Panc1 (cell line): ENCODE measurements around the gene CPLX1. TPM values are rescaled to one million over a fixed set of nuclear protein-coding genes. Genes with fewer than 3 reads are reported as not detected.

Experiments
- ATAC-seq: fragments of 200-7000 bp; cut with Tn5 transposase; 2 replicates; pipeline ENCODE4 v1.9.1; 2020; ENCODE audit warnings: mild to moderate bottlenecking, moderate library complexity
- BruUV-seq: library from RNA; stranded (reverse); fragments of 400-500 nt; replicated peaks from 2 replicates; lab custom pipeline; 2021; lab: Mats Ljungman, UMichigan
- CTCF ChIA-PET: fragments of 300-600 bp; sonication (Branson Sonifier 250); formaldehyde crosslinking; loops from one replicate; lab custom pipeline; 2022; ENCODE audit warnings: antibody characterized with exemption; lab: Charles Lee
- POLR2A ChIA-PET: fragments of 300-600 bp; sonication (Branson Sonifier 250); formaldehyde crosslinking; loops from one replicate; lab custom pipeline; 2022; ENCODE audit warnings: antibody characterized with exemption; lab: Charles Lee
- DNase-seq: peaks from one replicate; pipeline ENCODE4 v3.0.0-alpha.2; 2010; ENCODE audit warnings: low read depth, low spot score
- H3K27ac ChIP-seq: 2 replicates; pipeline ENCODE4 v1.5.1; 2011; ENCODE audit warnings: mild to moderate bottlenecking, low read length, inconsistent platforms
- H3K27me3 ChIP-seq: fragments of 200-500 bp; sonication (Bioruptor generic); 2 replicates; pipeline ENCODE4 v1.6.0; 2014; ENCODE audit warnings: low read length, inconsistent platforms; ENCODE audit not compliant: control insufficient read depth, insufficient read depth
- H3K36me3 ChIP-seq: fragments of 200-500 bp; sonication (Bioruptor generic); 2 replicates; pipeline ENCODE4 v1.5.1; 2014; ENCODE audit warnings: inconsistent platforms, mild to moderate bottlenecking, low read length, moderate library complexity; ENCODE audit not compliant: control insufficient read depth, insufficient read depth
- H3K4me1 ChIP-seq: 2 replicates; pipeline ENCODE4 v1.5.1; 2011; ENCODE audit warnings: inconsistent platforms, mild to moderate bottlenecking, low read length, moderate library complexity; ENCODE audit not compliant: control insufficient read depth, insufficient read depth
- H3K4me3 ChIP-seq, 2 experiments: 2 replicates each; pipeline ENCODE4 v1.5.1; 2011 to 2012; ENCODE audit warnings: low read depth in 2 of 2, low read length in 2 of 2, mild to moderate bottlenecking in 2 of 2, inconsistent platforms in 1 of 2, moderate library complexity in 1 of 2
- H3K9me3 ChIP-seq: fragments of 200-500 bp; sonication (Bioruptor generic); 2 replicates; pipeline ENCODE4 v1.5.1; 2014; ENCODE audit warnings: low read depth, mild to moderate bottlenecking, inconsistent platforms, low read length, moderate library complexity; ENCODE audit not compliant: control insufficient read depth, insufficient read depth
- CTCF ChIP-seq: fragments of 450-650 bp; IDR thresholded peaks from 2 replicates; pipeline ENCODE4 v1.5.1; 2017; ENCODE audit warnings: mild to moderate bottlenecking
- POLR2AphosphoS5 ChIP-seq: IDR thresholded peaks from 2 replicates; pipeline ENCODE4 v1.6.1; 2012; ENCODE audit warnings: mild to moderate bottlenecking, low read depth, low read length, moderate library complexity
- REST ChIP-seq, 2 experiments: IDR thresholded peaks; 2 replicates each; pipeline ENCODE4 v1.6.1; 2011 to 2012; ENCODE audit warnings: low read depth in 2 of 2, control low read depth in 1 of 2, low read length in 1 of 2, mild to moderate bottlenecking in 1 of 2, moderate library complexity in 1 of 2; ENCODE audit not compliant: insufficient read depth in 1 of 2
- SIN3A ChIP-seq: IDR thresholded peaks from 2 replicates; pipeline ENCODE4 v1.6.1; 2012; ENCODE audit warnings: low read depth, mild to moderate bottlenecking, low read length, moderate library complexity, borderline replicate concordance; ENCODE audit not compliant: insufficient read depth
- TCF7L2 ChIP-seq: IDR thresholded peaks from 2 replicates; pipeline ENCODE4 v1.6.1; 2011; ENCODE audit warnings: mild to moderate bottlenecking, low read depth, low read length, inconsistent platforms
- in situ Hi-C: cut with HindIII; loops from 2 replicates; pipeline ENCODE4 v1.10.0; 2016; ENCODE audit warnings: low sequenced_read_pairs, low pct_unique_long_range_greater_than_20kb
- intact Hi-C: fragments of 100-400 bp; cut with micrococcal nuclease; formaldehyde crosslinking; loops from one replicate; pipeline ENCODE4 v1.10.0; 2022; ENCODE audit not compliant: unreplicated experiment
- total RNA-seq: library from RNA; stranded (reverse); gene quantifications from one replicate; pipeline ENCODE4 v1.2.1, GENCODE V29; 2021; ENCODE audit not compliant: unreplicated experiment

Gene CPLX1
- total RNA-seq, 1 experiment from 2014 or later: 6.7 TPM

GRCh38 chr4:779555-779954 lies 46.4 kb downstream of the CPLX1 start:
- in situ Hi-C loops: no loop called here
- POLR2A ChIA-PET: no interaction called here

GRCh38 chr4:777520-778262 lies 48.2 kb downstream of the CPLX1 start:
- in situ Hi-C loops (no loop called here), intact Hi-C loops (no loop called here)
- Histone ChIP-seq H3K9me3 (no peaks in the 10 kb centered on the region), H3K36me3 (peaks cover 2% of the 10 kb centered on the region), H3K4me1 (no peaks in the 10 kb centered on the region; the same call in none of the 2 replicates), H3K27me3 (no peaks in the 10 kb centered on the region), H3K27ac (no peak overlapping the region), H3K4me3 (no peak overlapping the region)
- TSS peak; percentile 55 for BruUV-seq
- DNase-seq (no peak), ATAC-seq (no peak)
- POLR2A ChIA-PET: interaction anchor here (0.7 kb wide), 1 partner anchor 55 kb away, joined by 3 read pairs; no protein-coding TSS in a partner anchor
- CTCF ChIA-PET: no interaction called here
- TF ChIP-seq SIN3A (no peak), POLR2AphosphoS5 (no peak), CTCF (no peak), REST (IDR thresholded peaks at IDR 0.05; ENCODE audit: insufficient read depth in 1 of 2, low read depth in 2 of 2, low read length in 1 of 2) (no peak)

More at GRCh38 chr4:779555-779954, 46.4 kb downstream of the CPLX1 start:
- Histone ChIP-seq H3K27me3 (no peaks in the 10 kb centered on the region), H3K36me3 (peaks cover 2% of the 10 kb centered on the region), H3K27ac (no peak overlapping the region), H3K4me1 (no peaks in the 10 kb centered on the region; the same call in none of the 2 replicates), H3K4me3 (no peak overlapping the region), H3K9me3 (no peaks in the 10 kb centered on the region)
- TF ChIP-seq POLR2AphosphoS5: no peak
- no peak for TF ChIP-seq REST (IDR thresholded peaks at IDR 0.05; ENCODE audit: insufficient read depth in 1 of 2, low read depth in 2 of 2, low read length in 1 of 2)
- TF ChIP-seq SIN3A: no peak
- no peak for TF ChIP-seq CTCF
- no peak for TF ChIP-seq TCF7L2
- DNase-seq (no peak), ATAC-seq (no peak)
- no TSS peak for BruUV-seq
- CTCF ChIA-PET: interaction anchor here (0.6 kb wide), 1 partner anchor 150 kb away, joined by 4 read pairs; no protein-coding TSS in a partner anchor
- intact Hi-C loops: no loop called here
